K562 (cell line): ENCODE data around the gene ARHGAP9. TPM values are rescaled to one million over a fixed set of nuclear protein-coding genes. Genes with fewer than 3 reads are reported as not detected.

Experiments
- ARID1B ChIP-seq: fragments of 450-650 bp; IDR thresholded peaks from 2 replicates; pipeline ENCODE4 v1.6.1; 2016; ENCODE audit warnings: antibody characterized with exemption, mild to moderate bottlenecking, inconsistent platforms
- BDP1 ChIP-seq: IDR thresholded peaks from 3 replicates; pipeline ENCODE4 v1.6.1; 2011; ENCODE audit not compliant: insufficient read length, insufficient read depth
- CBX1 ChIP-seq: sonication (generic); IDR thresholded peaks from 2 replicates; pipeline ENCODE4 v1.6.1; 2016; ENCODE audit warnings: antibody characterized with exemption, low read depth, mild to moderate bottlenecking
- CREB1 ChIP-seq, 2 experiments: sonication (generic) in 1 of 2; formaldehyde crosslinking in 1 of 2; IDR thresholded peaks; 2 replicates each; pipeline versions ENCODE4 v1.6.1 to v1.8.0; 2012 to 2022; ENCODE audit warnings: inconsistent platforms in 1 of 2, mild to moderate bottlenecking in 1 of 2, missing genetic modification reagents in 1 of 2, moderate library complexity in 1 of 2
- CTCF ChIP-seq, 3 experiments: IDR thresholded peaks in 2 of 3; conservative IDR thresholded peaks in 1 of 3; 2 replicates each; pipeline ENCODE4 v1.5.1; 2011 to 2012; ENCODE audit warnings: low read length in 3 of 3, mild to moderate bottlenecking in 3 of 3, control low read depth in 2 of 3, improper control_type of control experiment in 1 of 3, inconsistent platforms in 1 of 3, low read depth in 1 of 3, mixed read lengths in 1 of 3, moderate library complexity in 1 of 3; ENCODE audit not compliant: insufficient read depth in 2 of 3
- DIDO1 ChIP-seq: fragments of 450-650 bp; IDR thresholded peaks from 2 replicates; pipeline ENCODE4 v1.6.1; 2016; ENCODE audit warnings: low read depth, missing biosample characterization, missing genetic modification characterization
- EHMT2 ChIP-seq: fragments of 450-650 bp; IDR thresholded peaks from 2 replicates; pipeline ENCODE4 v1.6.1; 2018; ENCODE audit warnings: antibody characterized with exemption
- ETV6 ChIP-seq, 3 experiments: fragments of 150-350 bp in 1 of 3; sonication (generic) in 1 of 3; formaldehyde crosslinking in 1 of 3; IDR thresholded peaks; 2 replicates each; pipeline versions ENCODE4 v1.6.1 to v1.8.0; 2014 to 2022; ENCODE audit warnings: borderline replicate concordance in 2 of 3, low read depth in 2 of 3, antibody characterized with exemption in 1 of 3, low read length in 1 of 3, mild to moderate bottlenecking in 1 of 3, missing genetic modification reagents in 1 of 3
- FIP1L1 ChIP-seq: fragments of 200-400 bp; formaldehyde crosslinking; IDR thresholded peaks from 2 replicates; pipeline ENCODE4 v1.6.1; 2018; ENCODE audit warnings: mild to moderate bottlenecking, low read depth, low read length; ENCODE audit not compliant: poor library complexity, severe bottlenecking
- FOXK2 ChIP-seq, 2 experiments: fragments of 450-650 bp; IDR thresholded peaks in 1 of 2; conservative IDR thresholded peaks in 1 of 2; 2 replicates each; pipeline ENCODE4 v1.6.1; 2016; ENCODE audit warnings: low read depth in 2 of 2, mild to moderate bottlenecking in 1 of 2
- GATAD2B ChIP-seq: fragments of 450-650 bp; IDR thresholded peaks from 2 replicates; pipeline ENCODE4 v1.6.1; 2017; ENCODE audit warnings: mild to moderate bottlenecking, borderline replicate concordance
- IRF2 ChIP-seq: sonication (generic); formaldehyde crosslinking; IDR thresholded peaks from 2 replicates; pipeline ENCODE4 v1.8.1; 2022; ENCODE audit warnings: mild to moderate bottlenecking, missing genetic modification reagents
- L3MBTL2 ChIP-seq: fragments of 450-650 bp; IDR thresholded peaks from 2 replicates; pipeline ENCODE4 v1.6.1; 2016; ENCODE audit warnings: mild to moderate bottlenecking, moderate library complexity
- MEF2D ChIP-seq: conservative IDR thresholded peaks from 2 replicates; pipeline ENCODE4 v1.6.1; 2016; ENCODE audit warnings: low read depth, missing genetic modification characterization, missing compliant biosample characterization
- NFIC ChIP-seq: fragments of 450-650 bp; IDR thresholded peaks from 2 replicates; pipeline ENCODE4 v1.6.1; 2017; ENCODE audit warnings: mild to moderate bottlenecking, inconsistent platforms
- NR2C1 ChIP-seq, 2 experiments: fragments of 450-650 bp; IDR thresholded peaks; 2 replicates each; pipeline ENCODE4 v1.6.1; 2017; ENCODE audit warnings: mild to moderate bottlenecking in 2 of 2, antibody characterized with exemption in 1 of 2, inconsistent platforms in 1 of 2, missing compliant biosample characterization in 1 of 2, missing genetic modification characterization in 1 of 2
- PHB ChIP-seq: fragments of 250-450 bp; sonication (Bioruptor Pico); IDR thresholded peaks from 2 replicates; pipeline ENCODE4 v1.5.0; 2021
- PHF8 ChIP-seq: fragments of 200-600 bp; sonication (generic); IDR thresholded peaks from 2 replicates; pipeline ENCODE4 v1.6.1; 2012; ENCODE audit warnings: mixed run types, mild to moderate bottlenecking, inconsistent platforms, low read length, moderate library complexity, borderline replicate concordance
- RBM25 ChIP-seq: fragments of 200-400 bp; formaldehyde crosslinking; IDR thresholded peaks from 2 replicates; pipeline ENCODE4 v1.6.1; 2018; ENCODE audit warnings: low read length, low read depth, moderate library complexity; ENCODE audit not compliant: severe bottlenecking
- SPI1 ChIP-seq: IDR thresholded peaks from 2 replicates; pipeline ENCODE4 v1.6.1; 2011; ENCODE audit warnings: low read depth, low read length, control low read depth, borderline replicate concordance
- TEAD4 ChIP-seq, 2 experiments: sonication (generic) in 1 of 2; formaldehyde crosslinking in 1 of 2; IDR thresholded peaks; 2 replicates each; pipeline versions ENCODE4 v1.6.1 to v1.8.0; 2012 to 2022; ENCODE audit warnings: borderline replicate concordance in 1 of 2, inconsistent platforms in 1 of 2, low read length in 1 of 2, mild to moderate bottlenecking in 1 of 2, missing genetic modification reagents in 1 of 2
- ZNF134 ChIP-seq: fragments of 250-450 bp; sonication (Bioruptor Pico); conservative IDR thresholded peaks from 2 replicates; pipeline ENCODE4 v1.4.0; 2020
- ZNF324 ChIP-seq: fragments of 250-450 bp; sonication (Bioruptor Pico); IDR thresholded peaks from 2 replicates; pipeline ENCODE4 v1.4.0; 2020; ENCODE audit warnings: mild to moderate bottlenecking
- ZNF584 ChIP-seq: fragments of 200-800 bp; sonication (Bioruptor generic); IDR thresholded peaks from 2 replicates; pipeline ENCODE4 v1.6.1; 2016; ENCODE audit warnings: low read depth, mild to moderate bottlenecking, missing genetic modification characterization, missing compliant biosample characterization
- ZNF696 ChIP-seq: fragments of 250-450 bp; sonication (Bioruptor Pico); conservative IDR thresholded peaks from 2 replicates; pipeline ENCODE4 v1.4.0; 2020; ENCODE audit warnings: mild to moderate bottlenecking, moderate library complexity
- ZZZ3 ChIP-seq: fragments of 450-650 bp; IDR thresholded peaks from 2 replicates; pipeline ENCODE4 v1.6.1; 2016; ENCODE audit warnings: antibody characterized with exemption, mild to moderate bottlenecking, moderate library complexity
- polyA plus RNA-seq, 8 experiments: library from polyadenylated mRNA; depleted of rRNA in 4 of 8; stranded (reverse) in 5 of 8; unstranded in 3 of 8; fragments of >200 nt; fragmentation: Nextera tagmentation in 2 of 8; fragmentation: Illumina TruSeq in 1 of 8; extraction: Ambion mirVana in 2 of 8; extraction: Trizol in 1 of 8; gene quantifications; 2 replicates each; pipeline versions ENCODE4 v1.2.1 to v1.2.3, GENCODE V29; 2011 to 2014; ENCODE audit warnings: inconsistent platforms in 1 of 8, missing spikeins in 1 of 8
- total RNA-seq, 7 experiments: library from RNA; depleted of rRNA in 6 of 7; stranded (reverse); fragments of >200 nt in 6 of 7; fragmentation: Illumina TruSeq in 2 of 7; extraction: Trizol in 2 of 7; gene quantifications; 2 replicates each; pipeline versions ENCODE4 v1.2.1 to v1.2.3, GENCODE V29; 2011 to 2021; ENCODE audit warnings: low replicate concordance in 1 of 7

ARHGAP9 gene
- total and polyA plus RNA-seq, 9 of the 15 experiments (the other 6 are each of a cell fraction or from before 2014, with no cell fraction given): 1.5 to 10.2 (median 5.1) TPM

GRCh38 chr12:57522011-57522886, 42.6 kb upstream of the ARHGAP9 start, which contains the start of gene MBD6 (continued):
- peak; percentile 12 for TF ChIP-seq TEAD4 (IDR thresholded peaks at IDR 0.05; ENCODE audit: low read length)
- TF ChIP-seq TEAD4 (CRISPR knock-in tag; IDR thresholded peaks at IDR 0.05; ENCODE audit: borderline replicate concordance): no peak
- TF ChIP-seq IRF2 (CRISPR knock-in tag): no peak
- TF ChIP-seq ZNF584: no peak
- TF ChIP-seq ZZZ3: no peak
- peak in 1 of 3 experiments; percentile 26; a peak in 2 of 6 replicates for TF ChIP-seq CTCF (IDR thresholded peaks at IDR 0.05 in 2 of 3, conservative IDR thresholded peaks at IDR 0.05 in 1 of 3; ENCODE audit: insufficient read depth in 2 of 3, low read depth in 1 of 3, low read length in 3 of 3)
- TF ChIP-seq ZNF696 (CRISPR knock-in tag): no peak
- TF ChIP-seq ZNF134 (CRISPR knock-in tag): peak; percentile 44
- no peak for TF ChIP-seq ETV6 (IDR thresholded peaks at IDR 0.05; ENCODE audit: borderline replicate concordance in 1 of 2, low read depth in 2 of 2, low read length in 1 of 2)
- no peak for TF ChIP-seq ETV6 (CRISPR knock-in tag; IDR thresholded peaks at IDR 0.05; ENCODE audit: borderline replicate concordance)
- TF ChIP-seq FIP1L1: peak; percentile 50
- TF ChIP-seq L3MBTL2: peak; percentile 88
- TF ChIP-seq BDP1: no peak
- TF ChIP-seq SPI1: peak; percentile 54; the same call in 1 of the 2 replicates
- no peak for TF ChIP-seq GATAD2B
- peak; percentile 73 for TF ChIP-seq ARID1B
- TF ChIP-seq CREB1 (IDR thresholded peaks at IDR 0.05): peak; percentile 44
- peak; percentile 61 for TF ChIP-seq CREB1 (CRISPR knock-in tag; IDR thresholded peaks at IDR 0.05)
- no peak for TF ChIP-seq ZNF324 (CRISPR knock-in tag)
- TF ChIP-seq NFIC: peak; percentile 43; the same call in 1 of the 2 replicates
- peak; percentile 96 to 97 for TF ChIP-seq FOXK2 (conservative IDR thresholded peaks at IDR 0.05 in 1 of 2, IDR thresholded peaks at IDR 0.05 in 1 of 2; ENCODE audit: low read depth in 2 of 2)
- TF ChIP-seq CBX1: no peak
- peak; percentile 84 for TF ChIP-seq MEF2D (tag)
- no peak for TF ChIP-seq PHB (CRISPR knock-in tag)
- no peak for TF ChIP-seq DIDO1
- 0 out of 2 replicates have a peak, but pooled peaks have one; percentile 45 for TF ChIP-seq EHMT2
- TF ChIP-seq NR2C1 (IDR thresholded peaks at IDR 0.05): peak; percentile 92
- TF ChIP-seq NR2C1 (tag; IDR thresholded peaks at IDR 0.05): peak; percentile 93
- peak; percentile 37; the same call in 1 of the 2 replicates for TF ChIP-seq PHF8
- TF ChIP-seq RBM25: no peak
